Gastrocnemius medialis (tissue), 4 donors: ENCODE results near the gene MAD1L1. TPM values are rescaled to one million over a fixed set of nuclear protein-coding genes. Genes with fewer than 3 reads are reported as not detected.
A peak's percentile ranks its signal among the peaks of the same experiment; 100 is the strongest.

Experiments used
- ATAC-seq, 2 donors: fragments of 150-250 bp; one replicate each; pipeline ENCODE4 v1.9.1; 2016
- DNase-seq, 2 donors: peaks; one replicate each; pipeline ENCODE4 v3.0.0-alpha.2; 2019
- H3K27ac ChIP-seq, 4 donors: fragments of 200-600 bp; sonication (generic); 1 replicate in 1 of 4; 2 replicates in 3 of 4; pipeline ENCODE4 v1.5.1; 2016 to 2018; ENCODE audit warnings: mild to moderate bottlenecking in 2 of 4, moderate library complexity in 1 of 4
- H3K27me3 ChIP-seq, 3 donors: fragments of 200-600 bp; sonication (generic) in 2 of 3; 1 replicate in 1 of 3; 2 replicates in 2 of 3; pipeline versions ENCODE4 v1.5.1 to v1.6.0; 2016 to 2019; ENCODE audit warnings: mild to moderate bottlenecking in 1 of 3, moderate library complexity in 1 of 3
- H3K36me3 ChIP-seq, 2 donors: fragments of 200-600 bp; sonication (generic) in 1 of 2; one replicate each; pipeline ENCODE4 v1.5.1; 2017 to 2018
- H3K4me1 ChIP-seq, 2 donors: fragments of 200-600 bp; sonication (generic) in 1 of 2; one replicate each; pipeline ENCODE4 v1.5.1; 2016 to 2017; ENCODE audit warnings: mild to moderate bottlenecking in 2 of 2
- H3K4me3 ChIP-seq, 4 donors: fragments of 200-600 bp; sonication (generic) in 3 of 4; 1 replicate in 1 of 4; 2 replicates in 3 of 4; pipeline ENCODE4 v1.5.1; 2016 to 2019; ENCODE audit warnings: mild to moderate bottlenecking in 2 of 4
- H3K9me3 ChIP-seq, 3 donors: fragments of 200-600 bp; sonication (generic) in 2 of 3; 1 replicate in 1 of 3; 2 replicates in 2 of 3; pipeline ENCODE4 v1.5.1; 2016 to 2019
- POLR2A ChIP-seq, 2 donors: fragments of 450-650 bp; IDR thresholded peaks; one replicate each; pipeline ENCODE4 v1.6.1; 2017; ENCODE audit warnings: antibody characterized with exemption in 2 of 2, mild to moderate bottlenecking in 2 of 2, moderate library complexity in 2 of 2
- in situ Hi-C, 4 donors: fragments of 200-750 bp; cut with MboI; loops; one replicate each; pipeline versions ENCODE4 v1.15.0 to v1.8.0; 2017; ENCODE audit warnings: low sequenced_read_pairs in 4 of 4
- intact Hi-C: fragments of 100-400 bp; cut with DNase I; formaldehyde crosslinking; loops from one replicate; pipeline ENCODE4 v1.15.1; 2023; ENCODE audit warnings: low total_unique reads
- total RNA-seq, 4 donors: library from RNA; depleted of rRNA; stranded (reverse); fragments of >200 nt; gene quantifications; one replicate each; pipeline versions ENCODE4 v1.1.0 to v1.2.3, GENCODE V29; 2016
- TF ChIP-seq, protein P1 (sequence below), 5 experiments: fragments of 450-650 bp in 3 of 5; fragments of 200-600 bp in 2 of 5; sonication (generic) in 2 of 5; IDR thresholded peaks in 4 of 5; conservative IDR thresholded peaks in 1 of 5; 1 replicate in 4 of 5; 2 replicates in 1 of 5; pipeline ENCODE4 v1.5.1; 2016 to 2019; ENCODE audit warnings: antibody characterized with exemption in 5 of 5, mild to moderate bottlenecking in 3 of 5, moderate library complexity in 3 of 5

Gene MAD1L1
- total RNA-seq, 4 donors from 2014 or later: 19.7 to 32.4 (median 22.7) TPM

DNA sequence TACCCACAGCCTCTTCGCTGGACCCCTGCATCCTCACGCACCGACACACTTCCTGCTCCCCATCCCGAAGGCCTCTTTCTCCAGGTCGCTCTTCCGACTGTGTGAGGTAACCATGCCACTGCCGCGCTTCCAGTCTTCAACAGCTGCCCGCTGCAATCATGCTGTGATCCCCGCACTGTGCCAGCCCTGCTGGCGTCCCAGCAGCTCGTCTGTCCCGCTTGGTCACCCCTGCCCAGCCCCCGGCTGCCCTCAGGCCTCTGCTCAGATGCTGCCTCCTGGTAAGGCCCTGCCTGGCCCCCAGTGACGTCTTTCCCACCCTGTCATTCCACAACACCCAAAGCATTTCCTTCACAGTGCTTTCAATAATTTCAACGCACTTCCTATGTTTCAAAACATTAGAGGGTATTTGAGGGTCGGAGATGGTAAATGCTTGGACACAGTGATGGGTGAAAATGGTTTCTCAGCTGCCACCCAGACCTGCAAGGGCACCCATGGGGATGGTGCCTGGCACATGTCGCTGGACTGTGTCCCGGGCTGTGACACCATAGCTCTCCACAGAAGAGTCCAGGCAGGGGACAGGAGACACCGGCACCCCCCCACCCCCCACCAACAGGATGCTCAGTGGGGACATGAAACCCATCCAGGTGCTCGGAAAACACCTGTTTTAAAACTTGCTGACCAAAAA is 125.2 kb downstream of the MAD1L1 start:
- peak in 1 of 2 donors; percentile 40 for DNase-seq
- Histone ChIP-seq H3K36me3 (no peaks in the 10 kb centered on the region), H3K4me1 (peaks cover 28 to 34% of the 10 kb centered on the region in 2 donors), H3K27me3 (no peaks in the 10 kb centered on the region), H3K4me3 (no peak overlapping the region), H3K9me3 (no peaks in the 10 kb centered on the region), H3K27ac (no peak overlapping the region)
- intact Hi-C loops: loop anchor here (10.0 kb wide), 1 partner anchor 47 kb away; no protein-coding TSS in a partner anchor
- no peak for ATAC-seq
- in situ Hi-C loops: no loop called here
- TF ChIP-seq POLR2A (IDR thresholded peaks at IDR 0.05): no peak
- TF ChIP-seq, protein P1, sequence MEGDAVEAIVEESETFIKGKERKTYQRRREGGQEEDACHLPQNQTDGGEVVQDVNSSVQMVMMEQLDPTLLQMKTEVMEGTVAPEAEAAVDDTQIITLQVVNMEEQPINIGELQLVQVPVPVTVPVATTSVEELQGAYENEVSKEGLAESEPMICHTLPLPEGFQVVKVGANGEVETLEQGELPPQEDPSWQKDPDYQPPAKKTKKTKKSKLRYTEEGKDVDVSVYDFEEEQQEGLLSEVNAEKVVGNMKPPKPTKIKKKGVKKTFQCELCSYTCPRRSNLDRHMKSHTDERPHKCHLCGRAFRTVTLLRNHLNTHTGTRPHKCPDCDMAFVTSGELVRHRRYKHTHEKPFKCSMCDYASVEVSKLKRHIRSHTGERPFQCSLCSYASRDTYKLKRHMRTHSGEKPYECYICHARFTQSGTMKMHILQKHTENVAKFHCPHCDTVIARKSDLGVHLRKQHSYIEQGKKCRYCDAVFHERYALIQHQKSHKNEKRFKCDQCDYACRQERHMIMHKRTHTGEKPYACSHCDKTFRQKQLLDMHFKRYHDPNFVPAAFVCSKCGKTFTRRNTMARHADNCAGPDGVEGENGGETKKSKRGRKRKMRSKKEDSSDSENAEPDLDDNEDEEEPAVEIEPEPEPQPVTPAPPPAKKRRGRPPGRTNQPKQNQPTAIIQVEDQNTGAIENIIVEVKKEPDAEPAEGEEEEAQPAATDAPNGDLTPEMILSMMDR (IDR thresholded peaks at IDR 0.05 in 4 of 5, conservative IDR thresholded peaks at IDR 0.05 in 1 of 5): no peak

DNA sequence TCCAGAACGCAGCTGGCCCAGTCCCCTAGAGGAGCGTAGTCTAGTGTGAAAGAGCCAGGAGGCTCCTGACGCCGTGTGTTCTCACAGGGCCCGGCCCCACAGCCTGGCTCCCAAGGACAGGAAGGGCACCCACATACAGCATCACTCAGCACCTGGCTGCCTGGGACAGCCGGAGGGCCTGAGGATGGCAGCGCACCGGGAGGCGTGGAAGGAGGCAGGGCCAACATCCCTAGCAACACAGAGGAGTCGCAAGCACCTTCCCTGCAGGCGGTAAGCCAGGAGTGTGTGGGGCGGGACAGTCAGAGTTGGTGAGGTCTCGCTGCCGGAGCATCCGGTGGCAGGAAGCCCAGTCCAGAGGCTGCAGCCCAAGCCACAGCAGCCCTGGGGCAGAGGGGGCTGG is 125.8 kb downstream of the MAD1L1 start:
- intact Hi-C loops: loop anchor here (10.0 kb wide), 1 partner anchor 48 kb away; no protein-coding TSS in a partner anchor
- no peak overlapping the region for H3K4me3 ChIP-seq
- peaks cover 28 to 31% of the 10 kb centered on the region in 2 donors for H3K4me1 ChIP-seq
- in situ Hi-C loops: no loop called here
- H3K36me3 ChIP-seq: no peaks in the 10 kb centered on the region
- no peaks in the 10 kb centered on the region for H3K27me3 ChIP-seq
- ATAC-seq (no peak), DNase-seq (no peak)
- TF ChIP-seq, protein P1 (IDR thresholded peaks at IDR 0.05 in 4 of 5, conservative IDR thresholded peaks at IDR 0.05 in 1 of 5): no peak
- TF ChIP-seq POLR2A (IDR thresholded peaks at IDR 0.05): no peak
- no peaks in the 10 kb centered on the region for H3K9me3 ChIP-seq
- no peak overlapping the region for H3K27ac ChIP-seq

DNA sequence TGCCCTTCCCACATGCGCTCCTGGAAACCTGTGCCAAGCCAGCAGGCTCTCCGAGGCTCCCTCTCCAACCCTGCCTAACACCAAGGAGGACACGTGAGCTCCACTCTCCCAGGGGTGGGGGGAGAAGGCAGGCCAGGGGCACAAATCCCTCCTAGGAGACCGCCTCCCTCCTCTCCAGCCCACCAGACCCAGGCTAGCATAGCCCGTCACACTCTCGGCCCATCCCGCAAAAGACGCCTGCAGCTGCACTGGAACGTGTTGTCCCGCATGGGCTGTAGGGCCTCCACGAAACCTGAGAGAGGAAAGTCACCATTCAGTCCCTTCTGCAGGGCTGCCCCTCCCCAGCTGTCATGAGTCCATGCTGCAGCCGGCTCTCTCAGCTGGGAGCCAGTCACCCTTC is 126.3 kb downstream of the MAD1L1 start:
- no peak for TF ChIP-seq POLR2A (IDR thresholded peaks at IDR 0.05)
- TF ChIP-seq, protein P1 (IDR thresholded peaks at IDR 0.05 in 4 of 5, conservative IDR thresholded peaks at IDR 0.05 in 1 of 5): no peak
- Histone ChIP-seq H3K27me3 (no peaks in the 10 kb centered on the region), H3K4me3 (no peak overlapping the region), H3K27ac (no peak overlapping the region), H3K36me3 (no peaks in the 10 kb centered on the region), H3K4me1 (peaks cover 28% of the 10 kb centered on the region in 2 donors), H3K9me3 (no peaks in the 10 kb centered on the region)
- in situ Hi-C loops (no loop called here), intact Hi-C loops (loop anchor here (10.0 kb wide), 1 partner anchor 48 kb away; no protein-coding TSS in a partner anchor)
- ATAC-seq: no peak
- DNase-seq: no peak

DNA sequence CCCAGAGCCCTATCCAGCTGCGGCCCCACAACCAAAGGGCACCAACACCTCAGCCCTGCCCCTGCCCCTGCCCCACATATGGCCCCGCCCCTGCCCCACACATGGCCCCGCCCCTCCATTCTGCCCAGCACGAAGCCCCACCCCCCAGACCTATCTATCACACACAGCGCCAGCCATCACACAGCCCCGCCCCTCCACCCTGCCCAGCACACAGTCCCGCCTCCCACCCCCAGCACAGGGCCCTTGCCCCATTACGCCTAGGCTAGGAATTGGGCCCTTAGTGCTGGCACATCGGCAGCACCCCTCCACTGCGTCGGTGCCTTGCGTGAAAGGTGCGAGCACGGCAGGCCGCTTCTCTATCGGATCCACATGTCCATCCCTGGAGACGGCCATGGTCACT is 126.8 kb downstream of the MAD1L1 start:
- Histone ChIP-seq H3K4me3 (no peak overlapping the region), H3K27ac (no peak overlapping the region), H3K27me3 (no peaks in the 10 kb centered on the region), H3K9me3 (no peaks in the 10 kb centered on the region), H3K36me3 (no peaks in the 10 kb centered on the region), H3K4me1 (peaks cover 28% of the 10 kb centered on the region in 2 donors)
- intact Hi-C loops (loop anchor here (10.0 kb wide), 1 partner anchor 49 kb away; no protein-coding TSS in a partner anchor), in situ Hi-C loops (no loop called here)
- no peak for ATAC-seq
- TF ChIP-seq, protein P1 (IDR thresholded peaks at IDR 0.05 in 4 of 5, conservative IDR thresholded peaks at IDR 0.05 in 1 of 5): no peak
- no peak for TF ChIP-seq POLR2A (IDR thresholded peaks at IDR 0.05)
- no peak for DNase-seq
